SK-N-SH (cell line): Measurements from ENCODE around the gene GPR55. TPM values are rescaled to one million over a fixed set of nuclear protein-coding genes. Genes with fewer than 3 reads are reported as not detected.

Experiments
- CTCF ChIA-PET: fragments of 300-600, 350-600 bp; formaldehyde crosslinking; extraction: SDS; loops from one replicate; lab custom pipeline; 2021; lab: Yijun Ruan, JAX
- POLR2A ChIA-PET: fragments of 350-600 bp; sonication (Branson Sonifier 250); formaldehyde crosslinking; extraction: SDS; loops from one replicate; lab custom pipeline; 2020; ENCODE audit warnings: antibody characterized with exemption, inconsistent platforms; lab: Yijun Ruan, JAX
- DNase-seq: peaks from one replicate; pipeline ENCODE4 v3.0.0; 2012
- H2AFZ ChIP-seq: fragments of 200-600 bp; sonication (generic); 2 replicates; pipeline ENCODE4 v1.8.1; 2016; ENCODE audit warnings: antibody characterized with exemption, mild to moderate bottlenecking, low read depth
- H3F3A ChIP-seq: fragments of 200-600 bp; sonication (generic); replicated peaks from 2 replicates; pipeline ENCODE3; 2016; ENCODE audit warnings: antibody characterized with exemption, mild to moderate bottlenecking; ENCODE audit not compliant: insufficient read depth
- H3K27ac ChIP-seq, 2 experiments: fragments of 200-500 bp in 1 of 2; fragments of 200-600 bp in 1 of 2; sonication (Bioruptor generic) in 1 of 2; sonication (generic), shearing (Covaris generic) in 1 of 2; 2 replicates each; pipeline versions ENCODE4 v1.5.1 to v1.6.1; 2014 to 2016; ENCODE audit warnings: low read depth in 2 of 2, inconsistent platforms in 1 of 2, low read length in 1 of 2, mild to moderate bottlenecking in 1 of 2, mixed read lengths in 1 of 2
- H3K27me3 ChIP-seq: fragments of 200-600 bp; sonication (generic), shearing (Covaris generic); 2 replicates; pipeline ENCODE4 v1.6.1; 2016; ENCODE audit warnings: mixed run types; ENCODE audit not compliant: insufficient read depth
- H3K36me3 ChIP-seq, 2 experiments: fragments of 200-500 bp in 1 of 2; fragments of 200-600 bp in 1 of 2; sonication (Bioruptor generic) in 1 of 2; sonication (generic) in 1 of 2; replicated peaks in 1 of 2; 2 replicates each; pipeline versions ENCODE3 to v1.5.1; 2014 to 2016; ENCODE audit warnings: low read length in 1 of 2, mild to moderate bottlenecking in 1 of 2; ENCODE audit not compliant: insufficient read depth in 2 of 2, control insufficient read depth in 1 of 2
- H3K4me1 ChIP-seq, 2 experiments: fragments of 200-500 bp in 1 of 2; fragments of 200-600 bp in 1 of 2; sonication (Bioruptor generic) in 1 of 2; sonication (generic), shearing (Covaris generic) in 1 of 2; 2 replicates each; pipeline versions ENCODE4 v1.5.1 to v1.6.1; 2014 to 2016; ENCODE audit warnings: low read depth in 1 of 2, low read length in 1 of 2, mixed run types in 1 of 2; ENCODE audit not compliant: insufficient read depth in 2 of 2, control insufficient read depth in 1 of 2
- H3K4me2 ChIP-seq: fragments of 200-600 bp; sonication (generic), shearing (Covaris generic); 2 replicates; pipeline ENCODE4 v1.6.1; 2017; ENCODE audit warnings: mixed run types
- H3K4me3 ChIP-seq, 2 experiments: fragments of 200-500 bp in 1 of 2; fragments of 200-600 bp in 1 of 2; sonication (Bioruptor generic) in 1 of 2; sonication (generic), shearing (Covaris generic) in 1 of 2; 2 replicates each; pipeline versions ENCODE4 v1.5.1 to v1.8.1; 2014 to 2016; ENCODE audit warnings: low read depth in 2 of 2, inconsistent platforms in 1 of 2, low read length in 1 of 2, mild to moderate bottlenecking in 1 of 2, mixed read lengths in 1 of 2, moderate library complexity in 1 of 2
- H3K79me2 ChIP-seq: fragments of 200-600 bp; sonication (generic); 2 replicates; pipeline ENCODE4 v1.8.1; 2017; ENCODE audit warnings: mild to moderate bottlenecking; ENCODE audit not compliant: insufficient read depth
- H3K9ac ChIP-seq: fragments of 200-600 bp; sonication (generic); 2 replicates; pipeline ENCODE4 v1.6.1; 2017; ENCODE audit warnings: mixed run types
- H3K9me2 ChIP-seq: fragments of 200-600 bp; sonication (generic); 2 replicates; pipeline ENCODE4 v1.6.1; 2017; ENCODE audit warnings: mixed run types
- H3K9me3 ChIP-seq: fragments of 200-600 bp; sonication (generic); 2 replicates; pipeline ENCODE4 v1.6.1; 2017; ENCODE audit warnings: mixed run types, mild to moderate bottlenecking, moderate library complexity
- H4K20me1 ChIP-seq: fragments of 200-600 bp; sonication (generic); 2 replicates; pipeline ENCODE4 v1.6.1; 2017; ENCODE audit warnings: mild to moderate bottlenecking, mixed run types; ENCODE audit not compliant: insufficient read depth
- CTCF ChIP-seq: fragments of 200-600 bp; sonication (generic); IDR thresholded peaks from 2 replicates; pipeline ENCODE4 v1.6.1; 2017; ENCODE audit warnings: antibody characterized with exemption, mild to moderate bottlenecking, moderate library complexity
- ELF1 ChIP-seq: IDR thresholded peaks from 2 replicates; pipeline ENCODE4 v1.4.0; 2012
- EP300 ChIP-seq, 2 experiments: IDR thresholded peaks; 2 replicates each; pipeline versions ENCODE4 v1.4.0 to v1.6.1; 2012; ENCODE audit warnings: borderline replicate concordance in 1 of 2, low read depth in 1 of 2, low read length in 1 of 2
- GABPA ChIP-seq: IDR thresholded peaks from 2 replicates; pipeline ENCODE4 v1.4.0; 2012; ENCODE audit warnings: low read depth, mild to moderate bottlenecking
- JUND ChIP-seq: IDR thresholded peaks from 2 replicates; pipeline ENCODE4 v1.4.0; 2012
- MAX ChIP-seq: IDR thresholded peaks from 2 replicates; pipeline ENCODE4 v1.4.0; 2012; ENCODE audit warnings: low read depth
- MEF2A ChIP-seq: IDR thresholded peaks from 2 replicates; pipeline ENCODE4 v1.4.0; 2012; ENCODE audit warnings: low read depth, borderline replicate concordance
- MXI1 ChIP-seq: IDR thresholded peaks from 2 replicates; pipeline ENCODE4 v1.6.1; 2012; ENCODE audit warnings: mild to moderate bottlenecking, low read depth, low read length, improper control_type of control experiment
- NRF1 ChIP-seq: IDR thresholded peaks from 2 replicates; pipeline ENCODE4 v1.6.1; 2012; ENCODE audit warnings: low read depth, mild to moderate bottlenecking, low read length
- PBX3 ChIP-seq: IDR thresholded peaks from 2 replicates; pipeline ENCODE4; 2012
- RXRA ChIP-seq: IDR thresholded peaks from 2 replicates; pipeline ENCODE4 v1.4.0; 2012; ENCODE audit warnings: low read depth, mild to moderate bottlenecking, borderline replicate concordance
- SIN3A ChIP-seq: IDR thresholded peaks from 2 replicates; pipeline ENCODE4 v1.6.1; 2012; ENCODE audit warnings: low read depth, mild to moderate bottlenecking, low read length, moderate library complexity, borderline replicate concordance
- SMC3 ChIP-seq: IDR thresholded peaks from 2 replicates; pipeline ENCODE4 v1.6.1; 2012; ENCODE audit warnings: low read depth, low read length, improper control_type of control experiment
- TEAD4 ChIP-seq: IDR thresholded peaks from 2 replicates; pipeline ENCODE4 v1.4.0; 2012; ENCODE audit warnings: mild to moderate bottlenecking, borderline replicate concordance; ENCODE audit not compliant: insufficient read depth
- USF2 ChIP-seq: fragments of 150-350 bp; IDR thresholded peaks from 2 replicates; pipeline ENCODE4 v1.6.1; 2017; ENCODE audit warnings: antibody characterized with exemption, low read length, low read depth, borderline replicate concordance
- YY1 ChIP-seq: IDR thresholded peaks from 2 replicates; pipeline ENCODE4 v1.4.0; 2012; ENCODE audit warnings: low read depth, mild to moderate bottlenecking
- WGBS: methylation state at CpG from one replicate; pipeline ENCODE4 v1.1.6; 2017; ENCODE audit warnings: low lambda C conversion rate; 5-methylcytosine and 5-hydroxymethylcytosine counted together
- polyA plus RNA-seq, 3 experiments: library from polyadenylated mRNA; depleted of rRNA; stranded (reverse); fragments of >200 nt; gene quantifications; 2 replicates each; pipeline ENCODE4 v1.2.3, GENCODE V29; 2012

GPR55 gene
- polyA plus RNA-seq, 1 of the 3 experiments (the other 2 are of a cell fraction), result not detected

- TF ChIP-seq EP300 (IDR thresholded peaks at IDR 0.05; ENCODE audit: borderline replicate concordance in 1 of 2, low read depth in 1 of 2, low read length in 1 of 2) (no peak), CTCF (no peak), MEF2A (no peak), JUND (no peak)
These were observed 47.8 kb downstream of the GPR55 start (continued) for GRCh38 chr2:230877116-230877758.

- no peak for TF ChIP-seq MAX
- H3K79me2 ChIP-seq, result no peaks in the 10 kb centered on the region
- H3K9me3 ChIP-seq, result no peaks in the 10 kb centered on the region
- no peaks in the 10 kb centered on the region for H3K9me2 ChIP-seq
- H3K27me3 ChIP-seq, result no peaks in the 10 kb centered on the region
- H3F3A ChIP-seq, result no peaks in the 10 kb centered on the region
- H3K9ac ChIP-seq, result no peak overlapping the region
- peaks cover 0 to 42% of the 10 kb centered on the region in 2 experiments for H3K36me3 ChIP-seq
- no peak for DNase-seq
- H3K4me3 ChIP-seq, result no peak overlapping the region
- peaks cover 5 to 31% of the 10 kb centered on the region in 2 experiments; a peak in 3 of 4 replicates for H3K4me1 ChIP-seq
- POLR2A ChIA-PET, result no interaction called here
- peaks cover 12% of the 10 kb centered on the region; the same call in 1 of the 2 replicates for H4K20me1 ChIP-seq
- CTCF ChIA-PET, result interaction anchor here (1.2 to 1.5 kb wide), 3 partner anchors 12 to 177 kb away, joined by 3 to 5 read pairs (median 4); no protein-coding TSS in a partner anchor
- H2AFZ ChIP-seq, result no peak overlapping the region
- H3K27ac ChIP-seq, result no peak overlapping the region
- 94% methylated on average over 21 of the region's 34 CpGs for WGBS
- H3K4me2 ChIP-seq, result no peak overlapping the region
These were observed 49.4 kb downstream of the GPR55 start for GRCh38 chr2:230875347-230876315.

GRCh38 chr2:230874876-230875275 lies 50.2 kb downstream of the GPR55 start:
- Histone ChIP-seq H3K9me2 (no peaks in the 10 kb centered on the region), H3K27ac (no peak overlapping the region; a peak in 1 of 4 replicates), H4K20me1 (peaks cover 18% of the 10 kb centered on the region; the same call in 1 of the 2 replicates), H3K36me3 (peaks cover 0 to 42% of the 10 kb centered on the region in 2 experiments), H3K4me2 (no peak overlapping the region), H3F3A (no peaks in the 10 kb centered on the region), H3K4me1 (peaks cover 12 to 39% of the 10 kb centered on the region in 2 experiments; a peak in 3 of 4 replicates), H2AFZ (no peak overlapping the region), H3K9me3 (no peaks in the 10 kb centered on the region), H3K79me2 (no peaks in the 10 kb centered on the region), H3K4me3 (no peak overlapping the region), H3K27me3 (no peaks in the 10 kb centered on the region), H3K9ac (no peak overlapping the region)
- ChIA-PET CTCF (interaction anchor here (1.2 kb wide), 2 partner anchors 11 to 38 kb away, joined by 4 to 5 read pairs; no protein-coding TSS in a partner anchor), POLR2A (no interaction called here)
- DNase-seq, result no peak
- WGBS, result 95% methylated on average over 4 of the region's 10 CpGs
- no peak for TF ChIP-seq NRF1
- TF ChIP-seq USF2, result no peak
- no peak for TF ChIP-seq CTCF
- no peak for TF ChIP-seq MAX
- TF ChIP-seq SMC3, result no peak
- TF ChIP-seq PBX3, result no peak
- TF ChIP-seq SIN3A, result no peak
- no peak for TF ChIP-seq YY1
- TF ChIP-seq RXRA, result no peak
- TF ChIP-seq MXI1, result no peak
- TF ChIP-seq GABPA, result no peak
- TF ChIP-seq ELF1, result no peak
- no peak for TF ChIP-seq TEAD4
